SJSA1 (cell line): ENCODE data around the gene FAM72B. TPM values are rescaled to one million over a fixed set of nuclear protein-coding genes. Genes with fewer than 3 reads are reported as not detected.
"Not testable (repeated sequence)": the region's sequence is repeated elsewhere in the genome, so short reads cannot be mapped to it uniquely, and the experiment has no call there.

Source experiments
- DNase-seq, 2 experiments: peaks; one replicate each; pipeline ENCODE4 v3.0.0-alpha.2; 2015 to 2020; ENCODE audit warnings: low spot score in 2 of 2, low read depth in 1 of 2
- H3K27ac ChIP-seq: fragments of 250-450 bp; sonication (Bioruptor Pico); 2 replicates; pipeline ENCODE4 v1.5.1; 2020; ENCODE audit warnings: mild to moderate bottlenecking, moderate library complexity
- H3K27me3 ChIP-seq: fragments of 250-450 bp; sonication (Bioruptor Pico); replicated peaks from 2 replicates; pipeline ENCODE4 v1.5.1; 2020; ENCODE audit warnings: mild to moderate bottlenecking, moderate library complexity
- H3K36me3 ChIP-seq: fragments of 250-450 bp; sonication (Bioruptor Pico); 2 replicates; pipeline ENCODE4 v1.5.1; 2020; ENCODE audit warnings: mild to moderate bottlenecking
- H3K4me1 ChIP-seq: fragments of 250-450 bp; sonication (Bioruptor Pico); replicated peaks from 2 replicates; pipeline ENCODE4 v1.6.1; 2021; ENCODE audit warnings: mild to moderate bottlenecking
- H3K4me3 ChIP-seq: fragments of 250-450 bp; sonication (Bioruptor Pico); 2 replicates; pipeline ENCODE4 v1.5.1; 2020; ENCODE audit warnings: mild to moderate bottlenecking
- H3K9me3 ChIP-seq: fragments of 250-450 bp; sonication (Bioruptor Pico); replicated peaks from 2 replicates; pipeline ENCODE4 v1.5.1; 2020; ENCODE audit warnings: mild to moderate bottlenecking
- total RNA-seq: library from RNA; depleted of rRNA; stranded (reverse); fragments of >200 nt; shearing (Covaris generic); gene quantifications from 2 replicates; pipeline ENCODE4 v1.2.3, GENCODE V29; 2014

The FAM72B gene
- total RNA-seq, 1 experiment from 2014 or later = 9.6 TPM

- not testable (repeated sequence) for DNase-seq, H3K36me3 ChIP-seq, H3K4me3 ChIP-seq, H3K27me3 ChIP-seq, H3K27ac ChIP-seq, H3K4me1 ChIP-seq, H3K9me3 ChIP-seq
These were observed 24.2 kb upstream of the FAM72B start for GRCh38 chr1:121208375-121208774.

GRCh38 chr1:121207328-121207727, 23.2 kb upstream of the FAM72B start:
- DNase-seq, H3K27me3 ChIP-seq, H3K36me3 ChIP-seq: not testable (repeated sequence)

GRCh38 chr1:121205786-121206711, 21.9 kb upstream of the FAM72B start:
- H3K4me1 ChIP-seq, DNase-seq, H3K4me3 ChIP-seq, H3K9me3 ChIP-seq, H3K27me3 ChIP-seq, H3K27ac ChIP-seq, H3K36me3 ChIP-seq: not testable (repeated sequence)

More at GRCh38 chr1:121207328-121207727, 23.2 kb upstream of the FAM72B start:
- H3K27ac ChIP-seq, H3K4me1 ChIP-seq, H3K9me3 ChIP-seq, H3K4me3 ChIP-seq: not testable (repeated sequence)

DNA sequence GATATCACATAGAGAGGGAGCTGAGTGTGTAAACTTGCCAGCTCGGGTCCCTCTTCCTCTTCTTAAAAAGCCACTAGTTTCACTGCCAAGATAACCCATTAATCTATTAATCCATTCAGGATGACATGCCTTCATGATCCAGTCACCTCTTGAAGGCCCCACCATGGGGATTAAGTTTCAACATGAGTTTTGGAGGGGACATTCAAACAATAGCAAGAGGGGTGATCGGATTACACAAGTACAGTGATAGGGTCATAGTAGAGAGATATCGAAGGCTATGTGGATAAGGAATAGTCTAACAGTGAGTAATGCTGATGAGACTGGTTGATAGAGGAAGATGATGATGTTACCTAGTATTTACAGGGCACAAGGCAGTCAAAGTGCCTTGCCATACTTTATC, 18.8 kb upstream of the FAM72B start:
- not testable (repeated sequence) for H3K4me1 ChIP-seq, DNase-seq, H3K36me3 ChIP-seq, H3K4me3 ChIP-seq, H3K27me3 ChIP-seq, H3K9me3 ChIP-seq, H3K27ac ChIP-seq

DNA sequence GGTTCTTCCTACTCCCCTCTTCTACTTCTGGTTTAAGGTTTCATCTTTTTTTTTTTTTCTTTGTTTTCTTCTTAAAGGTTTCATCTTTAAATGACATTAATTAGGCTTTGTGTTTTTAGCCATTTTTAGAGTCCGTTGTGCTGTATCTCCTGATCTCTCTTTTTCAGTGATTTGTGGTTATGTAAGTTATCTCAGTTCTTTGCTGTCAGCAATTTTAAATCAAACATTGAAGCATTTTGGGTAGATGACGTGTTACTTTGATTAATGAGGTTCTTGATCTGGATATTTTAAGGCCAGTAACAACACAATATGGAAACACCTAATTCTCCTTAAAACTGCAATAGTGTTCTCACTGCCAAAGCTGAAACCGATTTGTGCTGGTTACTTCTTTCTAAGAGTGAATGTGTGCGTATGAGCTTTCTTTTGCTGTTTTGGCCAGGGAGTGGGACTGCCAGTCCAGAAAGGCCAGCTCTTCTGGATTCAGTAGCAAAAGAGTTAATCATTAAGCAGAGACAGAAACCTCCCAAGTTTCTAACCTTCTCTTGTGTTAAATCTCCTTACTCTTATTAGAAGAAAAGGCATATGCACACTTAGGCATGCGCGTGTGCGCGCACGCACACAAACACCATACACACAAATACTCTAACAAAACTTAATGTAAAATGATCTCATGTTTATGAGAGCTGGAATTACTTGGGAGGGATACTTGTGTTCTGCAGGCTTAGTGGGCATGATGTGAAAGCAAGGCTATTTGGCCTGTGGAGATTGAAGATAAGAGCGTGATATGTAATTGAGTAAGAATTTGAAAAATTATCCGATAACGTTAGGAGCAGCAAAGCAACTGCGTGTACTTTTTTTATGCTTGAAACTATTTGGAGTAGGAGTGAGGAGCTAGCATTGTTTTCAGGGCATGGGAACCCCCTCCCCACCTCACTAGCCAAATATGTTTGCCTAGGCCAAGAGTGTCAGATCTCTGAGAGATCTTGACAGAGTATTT, 17.1 kb upstream of the FAM72B start:
- H3K4me1 ChIP-seq, DNase-seq, H3K4me3 ChIP-seq, H3K36me3 ChIP-seq, H3K27ac ChIP-seq, H3K9me3 ChIP-seq, H3K27me3 ChIP-seq: not testable (repeated sequence)

GRCh38 chr1:121200232-121200631, 16.1 kb upstream of the FAM72B start:
- H3K27me3 ChIP-seq, H3K36me3 ChIP-seq, H3K27ac ChIP-seq, H3K9me3 ChIP-seq, DNase-seq, H3K4me3 ChIP-seq, H3K4me1 ChIP-seq: not testable (repeated sequence)

- not testable (repeated sequence) for H3K27ac ChIP-seq, DNase-seq, H3K4me1 ChIP-seq, H3K27me3 ChIP-seq, H3K36me3 ChIP-seq, H3K4me3 ChIP-seq, H3K9me3 ChIP-seq
These were observed 15.6 kb upstream of the FAM72B start for GRCh38 chr1:121199763-121200162.

DNA sequence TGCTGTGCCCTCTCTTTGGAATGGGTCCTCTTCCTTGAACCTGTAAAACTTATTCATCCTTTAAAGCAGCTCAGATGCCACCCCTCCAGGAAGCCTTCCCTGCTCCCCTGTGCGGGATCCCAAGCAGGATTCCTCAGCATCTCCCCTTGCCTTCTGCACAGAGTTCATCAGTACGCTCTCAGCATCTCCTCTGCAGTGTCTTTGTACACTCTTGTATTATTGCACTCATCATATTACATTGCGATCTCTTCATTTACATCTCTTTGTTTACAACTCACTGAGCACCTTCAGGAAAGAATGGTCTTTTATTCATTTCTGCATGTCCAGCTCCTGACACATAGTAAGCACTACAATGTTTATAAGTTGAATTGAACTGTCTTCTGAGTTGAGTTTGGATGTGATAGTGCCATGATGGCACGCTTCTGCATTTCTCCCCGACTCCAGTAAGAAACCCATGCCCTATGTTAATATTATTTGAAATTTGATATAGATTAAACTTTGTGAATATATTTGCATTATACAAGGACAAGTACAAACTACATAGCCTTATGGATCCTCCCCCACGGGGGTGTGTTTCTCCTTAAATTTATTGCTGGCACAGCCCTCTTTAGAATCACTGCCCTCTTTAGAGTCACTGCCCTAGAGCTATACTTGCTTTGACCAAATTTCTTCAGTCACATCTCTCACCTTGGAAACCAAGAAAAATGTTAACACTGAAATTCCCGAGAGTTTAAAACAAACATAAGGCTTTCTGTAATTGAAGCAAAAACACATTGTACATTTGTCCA, 13.1 kb upstream of the FAM72B start:
- DNase-seq, H3K4me1 ChIP-seq, H3K27ac ChIP-seq, H3K36me3 ChIP-seq, H3K9me3 ChIP-seq, H3K4me3 ChIP-seq, H3K27me3 ChIP-seq: not testable (repeated sequence)

DNA sequence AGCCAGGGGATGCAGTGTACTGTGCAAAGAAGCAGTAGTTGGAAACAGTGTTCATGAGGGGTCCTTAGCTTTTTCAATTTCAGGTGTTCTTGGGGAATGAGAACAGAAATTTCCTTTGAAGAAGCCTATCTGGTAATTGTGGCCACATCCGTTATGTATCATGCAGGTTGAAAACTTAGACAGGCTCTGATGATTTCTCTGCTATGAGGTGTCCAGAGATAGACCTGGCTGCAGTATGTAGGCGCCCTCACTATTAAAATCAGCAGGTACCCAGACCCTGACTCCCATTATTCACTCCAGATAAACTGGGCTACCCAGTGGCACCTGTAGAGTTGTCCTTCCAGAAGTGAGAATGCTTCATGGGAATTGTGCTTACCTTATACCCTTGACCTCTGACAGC, 8.4 kb upstream of the FAM72B start:
- not testable (repeated sequence) for H3K36me3 ChIP-seq, H3K4me1 ChIP-seq, DNase-seq, H3K27ac ChIP-seq, H3K4me3 ChIP-seq, H3K27me3 ChIP-seq, H3K9me3 ChIP-seq

DNA sequence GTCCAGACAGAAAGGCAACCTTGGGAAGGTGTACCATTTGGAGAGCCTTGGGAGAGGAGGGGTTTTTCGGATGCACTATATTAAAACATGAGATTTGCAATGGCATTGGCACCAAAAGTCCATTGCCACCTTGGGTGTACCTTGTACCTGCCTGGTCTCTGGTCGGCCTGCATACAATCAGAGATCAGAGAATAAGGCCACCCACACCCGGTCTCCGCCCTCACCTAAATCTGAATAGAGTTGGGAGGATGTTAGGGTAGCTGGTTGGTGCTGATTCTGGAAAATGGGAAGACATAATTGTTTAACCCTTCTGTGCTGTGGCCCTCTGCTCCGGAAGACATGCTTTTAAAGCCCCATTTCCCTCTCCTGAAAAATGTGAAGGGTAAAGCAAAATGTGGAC, 3.8 kb upstream of the FAM72B start:
- DNase-seq = peak in 1 of 2 experiments; percentile 0
- H3K4me3 ChIP-seq = not testable (repeated sequence)

GRCh38 chr1:121186191-121186590, 2.1 kb upstream of the FAM72B start:
- H3K4me1 ChIP-seq, H3K27ac ChIP-seq, H3K36me3 ChIP-seq, H3K9me3 ChIP-seq, DNase-seq, H3K4me3 ChIP-seq, H3K27me3 ChIP-seq: not testable (repeated sequence)

More for the DNA sequence above, 3.8 kb upstream of the FAM72B start:
- H3K4me1 ChIP-seq, H3K36me3 ChIP-seq, H3K27me3 ChIP-seq, H3K9me3 ChIP-seq, H3K27ac ChIP-seq: not testable (repeated sequence)

DNA sequence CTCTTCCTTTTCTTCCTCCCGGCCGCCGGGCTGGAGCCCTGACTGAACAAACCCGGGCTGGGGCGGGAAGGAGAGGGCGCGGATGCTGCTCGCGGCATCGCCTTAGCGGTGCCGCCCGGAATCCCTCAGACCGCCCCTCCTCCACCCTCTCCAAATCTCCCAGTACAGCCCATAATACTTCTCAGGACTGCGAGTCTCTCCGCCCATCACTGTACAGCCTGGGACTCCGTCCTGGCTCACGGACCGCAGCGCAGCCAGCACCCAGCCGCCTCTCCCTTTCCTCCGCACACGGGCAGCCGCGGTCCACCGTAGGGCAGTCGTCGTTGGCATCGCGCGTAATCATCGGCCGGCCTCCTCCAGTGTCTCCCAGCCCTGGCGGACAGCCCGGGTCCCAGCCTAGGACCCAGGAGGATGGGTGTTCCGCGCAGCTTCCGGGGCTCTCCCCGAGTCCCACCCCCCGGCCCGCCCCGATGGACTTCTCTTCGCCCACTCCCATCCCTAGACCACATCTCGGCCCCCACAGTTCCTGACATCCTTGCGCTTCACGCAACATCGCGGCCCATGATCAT, 1.1 kb upstream of the FAM72B start:
- not testable (repeated sequence) for H3K27me3 ChIP-seq, H3K9me3 ChIP-seq, H3K4me1 ChIP-seq, H3K27ac ChIP-seq, H3K36me3 ChIP-seq, DNase-seq
- peak overlapping the region; percentile 34 for H3K4me3 ChIP-seq

DNA sequence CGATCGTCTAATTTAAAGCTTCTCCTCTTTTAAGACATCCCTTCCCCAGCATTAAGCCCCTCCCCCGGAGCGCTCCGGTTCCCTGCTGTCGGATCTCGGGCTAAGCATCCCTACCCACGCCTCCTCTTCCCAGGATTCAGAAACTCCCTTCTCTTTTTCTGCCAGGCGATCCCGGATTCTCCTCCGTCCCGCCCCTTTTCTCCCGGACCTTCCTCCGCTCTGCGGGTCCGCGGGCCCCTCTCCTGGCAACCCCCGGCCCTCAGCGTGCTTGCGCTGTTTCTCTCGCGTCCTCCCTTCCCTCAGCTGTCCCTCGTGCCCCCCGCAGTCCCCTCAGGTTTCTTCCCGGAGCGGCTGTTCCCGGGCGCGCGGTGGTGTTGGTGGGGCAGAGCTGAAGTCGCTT, 273 bp downstream of the FAM72B start:
- H3K9me3 ChIP-seq, H3K4me3 ChIP-seq, H3K27ac ChIP-seq, H3K36me3 ChIP-seq, H3K4me1 ChIP-seq, H3K27me3 ChIP-seq: not testable (repeated sequence)
- peak; percentile 35 to 45 for DNase-seq
